Measurements from ENCODE around the gene ING1. TPM values are rescaled to one million over a fixed set of nuclear protein-coding genes. Genes with fewer than 3 reads are reported as not detected.
"Not testable (repeated sequence)": the region's sequence is repeated elsewhere in the genome, so short reads cannot be mapped to it uniquely, and the experiment has no call there.

Gene ING1
- total and polyA plus RNA-seq, 2 donors: 8.0 to 25.2 TPM

DNA sequence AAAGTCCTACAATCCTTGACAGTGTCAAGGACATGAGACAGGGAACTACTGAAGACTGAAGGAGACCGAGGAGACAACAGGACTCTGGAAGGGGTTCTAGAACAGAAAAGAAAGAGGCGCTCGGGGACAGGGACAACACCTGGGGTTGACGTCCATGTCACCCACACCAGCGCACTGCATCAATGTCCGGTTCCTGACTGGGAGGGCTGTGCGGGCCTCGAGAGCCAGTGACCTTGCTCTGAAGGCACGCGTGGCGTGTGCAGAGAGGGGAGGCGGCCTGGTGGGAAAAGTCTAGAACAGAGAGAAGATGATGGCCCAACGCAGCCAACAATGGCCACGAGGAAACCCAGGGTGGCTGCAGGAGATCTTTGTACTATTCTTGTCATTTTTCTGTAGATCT, 13.3 kb upstream of the ING1 start:
- Histone ChIP-seq H3K4me1 (ENCODE audit: insufficient read depth) (no peaks in the 10 kb centered on the region), H3K36me3 (ENCODE audit: insufficient read depth) (no peaks in the 10 kb centered on the region), H3K4me3 (ENCODE audit: low read depth, low read length) (no peak overlapping the region), H3K27ac (ENCODE audit: low read depth) (no peak overlapping the region)
- whole genome bisulfite sequencing: 93% methylated on average over 14 of the region's 14 CpGs
- DNase-seq (ENCODE audit: extremely low spot score): no peak

DNA sequence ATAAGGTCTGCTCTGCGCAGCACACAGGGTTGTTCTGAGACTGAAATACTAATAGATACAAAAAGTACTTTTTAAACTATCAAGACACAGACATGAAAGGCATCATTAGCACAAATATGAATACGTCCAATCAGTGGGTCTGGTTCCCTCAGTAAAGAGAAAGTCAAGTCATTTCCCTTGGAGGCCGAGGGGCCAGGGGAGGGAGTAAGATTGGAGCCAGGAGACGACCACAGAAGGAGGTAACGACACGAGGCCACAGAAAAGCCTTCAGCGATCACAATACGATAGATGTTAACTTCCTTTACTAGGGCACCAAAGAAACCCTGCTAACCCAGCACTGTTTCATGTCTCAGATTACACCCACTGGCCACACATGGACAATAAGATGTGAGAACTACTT, 12.9 kb upstream of the ING1 start:
- Histone ChIP-seq H3K4me1 (ENCODE audit: insufficient read depth) (no peaks in the 10 kb centered on the region), H3K4me3 (ENCODE audit: low read depth, low read length) (no peak overlapping the region), H3K36me3 (ENCODE audit: insufficient read depth) (no peaks in the 10 kb centered on the region), H3K27ac (ENCODE audit: low read depth) (no peak overlapping the region)
- WGBS: 76% methylated on average over 8 of the region's 8 CpGs
- no peak for DNase-seq (ENCODE audit: extremely low spot score)

- H3K4me1 ChIP-seq (ENCODE audit: insufficient read depth); H3K36me3 ChIP-seq (ENCODE audit: insufficient read depth); DNase-seq (ENCODE audit: extremely low spot score); H3K27ac ChIP-seq (ENCODE audit: low read depth); H3K4me3 ChIP-seq (ENCODE audit: low read depth, low read length): not testable (repeated sequence)
- WGBS: 98% methylated on average over 7 of the region's 7 CpGs
Observed at GRCh38 chr13:110701061-110701460, 12.4 kb upstream of the ING1 start.

GRCh38 chr13:110702089-110702488, 11.4 kb upstream of the ING1 start:
- no peaks in the 10 kb centered on the region for H3K4me1 ChIP-seq (ENCODE audit: insufficient read depth)
- no peaks in the 10 kb centered on the region for H3K36me3 ChIP-seq (ENCODE audit: insufficient read depth)
- 43% methylated on average over 3 of the region's 3 CpGs for whole genome bisulfite sequencing
- H3K4me3 ChIP-seq (ENCODE audit: low read depth, low read length): no peak overlapping the region
- no peak for DNase-seq (ENCODE audit: extremely low spot score)
- H3K27ac ChIP-seq (ENCODE audit: low read depth): no peak overlapping the region

DNA sequence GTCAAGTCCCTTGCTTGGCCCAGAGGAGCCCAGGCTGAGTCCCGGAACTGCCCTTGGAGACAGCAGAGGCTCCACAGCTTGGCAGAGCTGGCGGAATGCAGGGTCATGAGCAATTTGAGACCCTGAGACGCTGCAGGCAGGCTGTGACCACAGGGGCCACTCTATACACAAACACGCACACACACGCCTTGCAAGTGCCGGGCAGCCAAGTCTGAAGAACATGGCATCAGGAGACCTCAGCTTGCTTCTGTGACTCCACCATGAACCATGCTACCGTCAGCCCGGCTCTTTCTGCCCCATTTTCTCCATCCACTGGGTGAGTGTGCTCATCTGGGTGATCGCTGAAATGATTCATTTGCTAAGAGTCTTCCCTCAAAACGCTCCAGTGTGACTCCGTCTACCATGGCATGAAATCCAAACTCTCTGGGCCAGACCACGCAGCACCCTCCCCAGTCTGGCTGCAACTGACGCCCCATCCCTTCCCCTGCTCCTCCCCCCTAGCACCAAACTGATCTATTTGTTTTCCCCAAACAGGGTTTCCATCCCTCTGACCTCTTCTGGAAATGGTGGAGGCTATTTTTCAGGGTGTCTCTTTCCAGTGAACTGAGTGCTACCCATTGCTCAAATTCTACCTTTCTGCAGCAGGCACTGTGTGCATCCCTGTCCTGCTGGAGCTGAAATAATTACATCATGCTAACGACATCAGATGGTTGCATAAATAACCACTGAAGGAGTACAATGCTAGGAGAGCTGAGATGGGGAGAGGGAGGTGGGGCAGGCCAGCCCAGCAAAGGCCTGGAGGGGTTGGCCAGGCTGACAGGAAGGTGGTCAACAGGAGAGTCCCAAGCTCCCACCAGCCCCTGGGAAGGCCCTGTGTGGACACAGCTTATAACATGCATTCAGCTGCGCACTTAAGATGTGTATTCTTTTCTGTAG, 10.6 kb upstream of the ING1 start:
- H3K4me1 ChIP-seq (ENCODE audit: insufficient read depth): no peaks in the 10 kb centered on the region
- H3K4me3 ChIP-seq (ENCODE audit: low read depth, low read length): no peak overlapping the region
- no peak for DNase-seq (ENCODE audit: extremely low spot score)
- H3K27ac ChIP-seq (ENCODE audit: low read depth): no peak overlapping the region
- no peaks in the 10 kb centered on the region for H3K36me3 ChIP-seq (ENCODE audit: insufficient read depth)
- WGBS: 81% methylated on average over 15 of the region's 15 CpGs

- H3K4me1 ChIP-seq (ENCODE audit: insufficient read depth): no peaks in the 10 kb centered on the region
- no peak for DNase-seq (ENCODE audit: extremely low spot score)
- no peak overlapping the region for H3K27ac ChIP-seq (ENCODE audit: low read depth)
- no peaks in the 10 kb centered on the region for H3K36me3 ChIP-seq (ENCODE audit: insufficient read depth)
- 5% methylated on average over 12 of the region's 12 CpGs for WGBS
- peak overlapping the region; percentile 96 for H3K4me3 ChIP-seq (ENCODE audit: low read depth, low read length)
Observed at GRCh38 chr13:110705356-110705825, 8.1 kb upstream of the ING1 start.

GRCh38 chr13:110705826-110706569, 7.5 kb upstream of the ING1 start, which contains the start of gene CARS2:
Gene CARS2 (minus strand): TSS chr13:110706116. CDS start chr13:110706093, 23 bp downstream.
- Histone ChIP-seq H3K36me3 (ENCODE audit: insufficient read depth) (no peaks in the 10 kb centered on the region), H3K4me1 (ENCODE audit: insufficient read depth) (no peaks in the 10 kb centered on the region), H3K4me3 (ENCODE audit: low read depth, low read length) (peak within 1 kb of the TSS; percentile 96), H3K27ac (ENCODE audit: low read depth) (no peak within 1 kb of the TSS)
- DNase-seq (ENCODE audit: extremely low spot score): peak; percentile 78
- WGBS: under 1% methylated on average over 80 of the region's 80 CpGs

DNA sequence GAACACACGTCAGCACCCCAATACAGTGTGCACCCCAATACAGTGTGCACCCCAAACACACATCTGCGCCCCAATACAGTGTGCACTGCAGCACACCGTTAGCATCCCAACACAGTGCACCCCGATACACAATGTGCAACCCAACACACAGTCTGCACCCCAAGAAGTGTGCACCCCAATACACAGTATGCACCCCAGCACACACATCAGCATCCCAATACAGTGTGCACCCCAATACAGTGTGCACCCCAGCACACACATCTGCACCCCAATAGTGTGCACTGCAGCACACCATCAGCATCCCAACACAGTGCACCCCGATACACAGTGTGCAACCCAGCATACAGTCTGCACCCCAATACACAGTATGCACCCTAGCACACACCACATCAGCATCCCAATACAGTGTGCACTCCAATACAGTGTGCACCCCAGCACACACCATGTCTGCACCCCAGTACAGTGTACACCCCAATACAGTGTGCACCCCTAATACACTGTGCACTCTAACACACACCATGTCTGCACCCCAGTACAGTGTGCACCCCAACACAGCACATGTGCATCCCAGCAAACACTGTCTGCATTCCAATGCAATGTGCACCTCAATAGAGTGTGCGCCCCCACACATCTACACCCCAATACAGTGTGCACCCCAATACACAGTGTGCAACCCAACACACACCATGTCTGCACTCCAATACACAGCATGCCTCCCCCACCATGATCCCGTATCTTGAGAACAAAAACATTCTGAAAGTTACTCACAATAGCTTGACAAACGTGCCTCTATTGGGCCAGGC, 6.7 kb upstream of the ING1 start:
- H3K27ac ChIP-seq (ENCODE audit: low read depth): no peak overlapping the region
- H3K36me3 ChIP-seq (ENCODE audit: insufficient read depth): no peaks in the 10 kb centered on the region
- H3K4me1 ChIP-seq (ENCODE audit: insufficient read depth): no peaks in the 10 kb centered on the region
- H3K4me3 ChIP-seq (ENCODE audit: low read depth, low read length): peak overlapping the region; percentile 96
- no peak for DNase-seq (ENCODE audit: extremely low spot score)
- WGBS: 63% methylated on average over 8 of the region's 8 CpGs

- Histone ChIP-seq H3K4me3 (ENCODE audit: low read depth, low read length) (peak overlapping the region; percentile 67), H3K4me1 (ENCODE audit: insufficient read depth) (no peaks in the 10 kb centered on the region), H3K36me3 (ENCODE audit: insufficient read depth) (no peaks in the 10 kb centered on the region), H3K27ac (ENCODE audit: low read depth) (peak overlapping the region; percentile 97)
- WGBS: 1% methylated on average over 58 of the region's 58 CpGs
- DNase-seq (ENCODE audit: extremely low spot score): peak; percentile 74
Observed at GRCh38 chr13:110712081-110712848, 1.2 kb upstream of the ING1 start.

- Histone ChIP-seq H3K27ac (ENCODE audit: low read depth) (peak overlapping the region; percentile 99), H3K4me1 (ENCODE audit: insufficient read depth) (no peaks in the 10 kb centered on the region), H3K4me3 (ENCODE audit: low read depth, low read length) (peak overlapping the region; percentile 88), H3K36me3 (ENCODE audit: insufficient read depth) (no peaks in the 10 kb centered on the region)
- WGBS: under 1% methylated on average over 68 of the region's 68 CpGs
- peak; percentile 100 for DNase-seq (ENCODE audit: extremely low spot score)
Observed at GRCh38 chr13:110712849-110713641, 455 bp upstream of the ING1 start.

DNA sequence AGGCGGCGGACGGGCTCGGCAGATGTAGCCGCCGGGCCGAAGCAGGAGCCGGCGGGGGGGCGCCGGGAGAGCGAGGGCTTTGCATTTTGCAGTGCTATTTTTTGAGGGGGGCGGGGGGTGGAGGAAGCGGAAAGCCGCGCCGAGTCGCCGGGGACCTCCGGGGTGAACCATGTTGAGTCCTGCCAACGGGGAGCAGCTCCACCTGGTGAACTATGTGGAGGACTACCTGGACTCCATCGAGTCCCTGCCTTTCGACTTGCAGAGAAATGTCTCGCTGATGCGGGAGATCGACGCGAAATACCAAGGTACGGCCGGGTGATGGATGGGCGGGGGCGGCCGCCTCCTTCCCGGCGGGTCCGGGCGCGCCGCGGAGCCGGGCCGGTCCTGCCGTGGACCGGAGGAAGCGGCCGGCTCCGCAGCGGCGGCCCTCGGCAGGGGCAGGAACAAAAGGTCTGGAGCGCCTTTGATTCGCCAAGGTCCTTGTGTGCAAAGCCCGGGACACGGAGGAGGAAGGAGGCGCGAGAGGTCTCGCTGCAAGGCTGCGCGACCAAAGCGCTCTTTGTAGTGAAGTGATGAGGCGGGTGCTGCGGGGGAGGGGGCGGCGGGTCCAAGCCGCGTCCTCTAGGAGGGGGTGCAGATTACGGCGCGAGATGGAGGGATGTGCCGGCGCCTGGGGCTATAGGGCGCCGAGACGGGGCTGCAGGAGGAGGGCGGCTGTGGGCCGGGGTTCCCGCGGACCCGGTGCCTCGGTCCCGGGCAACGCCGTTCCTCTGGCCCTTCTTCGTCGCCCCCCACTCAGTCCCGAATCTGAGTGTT, 689 bp downstream of the ING1 start:
- peak overlapping the region; percentile 96 for H3K27ac ChIP-seq (ENCODE audit: low read depth)
- no peak for DNase-seq (ENCODE audit: extremely low spot score)
- WGBS: under 1% methylated on average over 86 of the region's 86 CpGs
- H3K4me1 ChIP-seq (ENCODE audit: insufficient read depth): no peaks in the 10 kb centered on the region
- no peaks in the 10 kb centered on the region for H3K36me3 ChIP-seq (ENCODE audit: insufficient read depth)
- peak overlapping the region; percentile 88 for H3K4me3 ChIP-seq (ENCODE audit: low read depth, low read length)

All from urinary bladder (tissue), 4 donors.